GM19328 (cell line): Measurements from ENCODE around the gene OAS1.

ENCODE experiments used
- ATAC-seq: cut with Tn5 transposase; IDR thresholded peaks from one replicate; pipeline ENCODE4 v1.9.1; 2021; ENCODE audit warnings: mild to moderate bottlenecking, moderate library complexity; ENCODE audit not compliant: unreplicated experiment

OAS1 gene

GRCh38 chr12:112963227-112963861 lies 56.6 kb downstream of the OAS1 start:
- no peak for ATAC-seq

GRCh38 chr12:112964067-112964670 lies 57.4 kb downstream of the OAS1 start:
- no peak for ATAC-seq

- ATAC-seq: no peak
Observed at GRCh38 chr12:112964915-112965314, 58.2 kb downstream of the OAS1 start.

- ATAC-seq: no peak
Observed at GRCh38 chr12:112965643-112966042, 58.9 kb downstream of the OAS1 start.

- no peak for ATAC-seq
Observed at GRCh38 chr12:112967306-112967705, 60.5 kb downstream of the OAS1 start.

- ATAC-seq: no peak
Observed at GRCh38 chr12:112967858-112968257, 61.1 kb downstream of the OAS1 start.
